Panc1 (cell line): ENCODE results near the gene TSKU.

Experiments
- CTCF ChIP-seq: fragments of 450-650 bp; IDR thresholded peaks from 2 replicates; pipeline ENCODE4 v1.5.1; 2017; ENCODE audit warnings: mild to moderate bottlenecking
- POLR2AphosphoS5 ChIP-seq: IDR thresholded peaks from 2 replicates; pipeline ENCODE4 v1.6.1; 2012; ENCODE audit warnings: mild to moderate bottlenecking, low read depth, low read length, moderate library complexity
- REST ChIP-seq, 2 experiments: IDR thresholded peaks; 2 replicates each; pipeline ENCODE4 v1.6.1; 2011 to 2012; ENCODE audit warnings: low read depth in 2 of 2, control low read depth in 1 of 2, low read length in 1 of 2, mild to moderate bottlenecking in 1 of 2, moderate library complexity in 1 of 2; ENCODE audit not compliant: insufficient read depth in 1 of 2
- SIN3A ChIP-seq: IDR thresholded peaks from 2 replicates; pipeline ENCODE4 v1.6.1; 2012; ENCODE audit warnings: low read depth, mild to moderate bottlenecking, low read length, moderate library complexity, borderline replicate concordance; ENCODE audit not compliant: insufficient read depth
- TCF7L2 ChIP-seq: IDR thresholded peaks from 2 replicates; pipeline ENCODE4 v1.6.1; 2011; ENCODE audit warnings: mild to moderate bottlenecking, low read depth, low read length, inconsistent platforms

- no peak for TF ChIP-seq CTCF
- TF ChIP-seq REST (IDR thresholded peaks at IDR 0.05; ENCODE audit: insufficient read depth in 1 of 2, low read depth in 2 of 2, low read length in 1 of 2), result no peak
- no peak for TF ChIP-seq POLR2AphosphoS5
- TF ChIP-seq TCF7L2, result no peak
- TF ChIP-seq SIN3A, result no peak
These were observed 46.9 kb upstream of the TSKU start for GRCh38 chr11:76736266-76736665.
